Sigmoid colon (tissue), 4 donors: Measurements from ENCODE around the gene CIAO2A.
"Not testable (repeated sequence)": the region's sequence is repeated elsewhere in the genome, so short reads cannot be mapped to it uniquely, and the experiment has no call there.

Source experiments
- EP300 ChIP-seq, 4 donors: sonication (generic); formaldehyde crosslinking; IDR thresholded peaks; one replicate each; pipeline ENCODE4 v1.6.1; 2017; ENCODE audit warnings: antibody characterized with exemption in 4 of 4
- POLR2AphosphoS5 ChIP-seq, 4 donors: sonication (generic); formaldehyde crosslinking; IDR thresholded peaks; one replicate each; pipeline ENCODE4 v1.6.1; 2017; ENCODE audit warnings: antibody characterized with exemption in 4 of 4
- TF ChIP-seq, protein P1 (sequence below), 4 experiments: fragments of 450-650 bp in 3 of 4; fragments of 200-600 bp in 1 of 4; IDR thresholded peaks; one replicate each; pipeline ENCODE4 v1.5.1; 2016 to 2019; ENCODE audit warnings: antibody characterized with exemption in 4 of 4, mild to moderate bottlenecking in 3 of 4, moderate library complexity in 2 of 4

DNA sequence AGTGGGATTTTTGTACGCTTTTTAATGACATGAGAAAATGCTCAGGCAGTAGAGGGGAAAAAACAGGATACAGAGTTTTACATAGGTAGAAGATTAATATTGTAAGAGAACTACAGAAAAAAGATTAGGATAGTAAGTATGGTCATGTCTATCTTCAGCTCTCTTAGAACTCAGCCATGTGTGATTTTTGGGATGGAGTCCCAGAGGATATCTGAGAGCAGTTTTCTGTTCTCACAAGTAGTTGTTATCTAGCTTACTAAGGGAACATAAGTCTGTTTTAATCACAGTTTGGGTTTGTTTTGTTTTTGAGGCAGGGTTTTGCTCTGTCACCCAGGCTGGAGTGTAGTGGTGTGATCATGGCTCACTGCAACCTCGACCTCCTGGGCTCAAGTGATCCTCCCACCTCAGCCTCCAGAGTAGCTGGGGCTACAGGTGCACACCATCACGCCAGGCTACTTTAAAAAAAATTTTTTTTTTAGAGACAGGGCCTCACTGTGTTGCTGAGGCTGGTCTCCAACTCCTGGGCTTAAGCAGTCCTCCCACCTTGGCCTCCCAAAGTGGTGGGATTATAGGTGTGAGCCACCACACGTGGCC is 16.6 kb upstream of the CIAO2A start:
- TF ChIP-seq, protein P1, sequence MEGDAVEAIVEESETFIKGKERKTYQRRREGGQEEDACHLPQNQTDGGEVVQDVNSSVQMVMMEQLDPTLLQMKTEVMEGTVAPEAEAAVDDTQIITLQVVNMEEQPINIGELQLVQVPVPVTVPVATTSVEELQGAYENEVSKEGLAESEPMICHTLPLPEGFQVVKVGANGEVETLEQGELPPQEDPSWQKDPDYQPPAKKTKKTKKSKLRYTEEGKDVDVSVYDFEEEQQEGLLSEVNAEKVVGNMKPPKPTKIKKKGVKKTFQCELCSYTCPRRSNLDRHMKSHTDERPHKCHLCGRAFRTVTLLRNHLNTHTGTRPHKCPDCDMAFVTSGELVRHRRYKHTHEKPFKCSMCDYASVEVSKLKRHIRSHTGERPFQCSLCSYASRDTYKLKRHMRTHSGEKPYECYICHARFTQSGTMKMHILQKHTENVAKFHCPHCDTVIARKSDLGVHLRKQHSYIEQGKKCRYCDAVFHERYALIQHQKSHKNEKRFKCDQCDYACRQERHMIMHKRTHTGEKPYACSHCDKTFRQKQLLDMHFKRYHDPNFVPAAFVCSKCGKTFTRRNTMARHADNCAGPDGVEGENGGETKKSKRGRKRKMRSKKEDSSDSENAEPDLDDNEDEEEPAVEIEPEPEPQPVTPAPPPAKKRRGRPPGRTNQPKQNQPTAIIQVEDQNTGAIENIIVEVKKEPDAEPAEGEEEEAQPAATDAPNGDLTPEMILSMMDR (IDR thresholded peaks at IDR 0.05) = not testable (repeated sequence)
- not testable (repeated sequence) for TF ChIP-seq POLR2AphosphoS5, EP300 (IDR thresholded peaks at IDR 0.05)
